Skeletal muscle tissue (tissue), 4 donors: Measurements from ENCODE around the gene KCNIP4. TPM values are rescaled to one million over a fixed set of nuclear protein-coding genes. Genes with fewer than 3 reads are reported as not detected.

Source experiments
- H3K27ac ChIP-seq: one replicate; pipeline ENCODE4 v1.7.0; 2013; ENCODE audit warnings: mild to moderate bottlenecking, low read depth, low read length, inconsistent platforms
- H3K27me3 ChIP-seq, 3 donors: one replicate each; pipeline ENCODE4 v1.7.0; 2013; ENCODE audit warnings: low read length in 3 of 3; ENCODE audit not compliant: control insufficient read depth in 3 of 3, insufficient read depth in 3 of 3
- H3K36me3 ChIP-seq, 3 donors: one replicate each; pipeline ENCODE4 v1.7.0; 2013; ENCODE audit warnings: low read length in 3 of 3; ENCODE audit not compliant: control insufficient read depth in 3 of 3, insufficient read depth in 3 of 3
- H3K4me1 ChIP-seq, 3 donors: one replicate each; pipeline ENCODE4 v1.7.0; 2013; ENCODE audit warnings: low read length in 3 of 3, mild to moderate bottlenecking in 3 of 3; ENCODE audit not compliant: control insufficient read depth in 3 of 3, insufficient read depth in 3 of 3
- H3K4me3 ChIP-seq, 3 donors: one replicate each; pipeline ENCODE4 v1.7.0; 2013; ENCODE audit warnings: low read length in 3 of 3
- H3K9ac ChIP-seq, 3 donors: one replicate each; pipeline ENCODE4 v1.7.0; 2013; ENCODE audit warnings: low read length in 3 of 3, mild to moderate bottlenecking in 3 of 3, moderate library complexity in 2 of 3, low read depth in 1 of 3
- H3K9me3 ChIP-seq, 3 donors: one replicate each; pipeline ENCODE4 v1.7.0; 2013; ENCODE audit warnings: low read length in 3 of 3; ENCODE audit not compliant: control insufficient read depth in 3 of 3
- total RNA-seq: library from RNA; depleted of rRNA; stranded (reverse); fragments of >200 nt; gene quantifications from one replicate; pipeline ENCODE4 v1.2.3, GENCODE V29; 2014
- donor health status: Osteomylitis.

The KCNIP4 gene
- total RNA-seq, 1 donor from 2014 or later, result 0.52 TPM

DNA sequence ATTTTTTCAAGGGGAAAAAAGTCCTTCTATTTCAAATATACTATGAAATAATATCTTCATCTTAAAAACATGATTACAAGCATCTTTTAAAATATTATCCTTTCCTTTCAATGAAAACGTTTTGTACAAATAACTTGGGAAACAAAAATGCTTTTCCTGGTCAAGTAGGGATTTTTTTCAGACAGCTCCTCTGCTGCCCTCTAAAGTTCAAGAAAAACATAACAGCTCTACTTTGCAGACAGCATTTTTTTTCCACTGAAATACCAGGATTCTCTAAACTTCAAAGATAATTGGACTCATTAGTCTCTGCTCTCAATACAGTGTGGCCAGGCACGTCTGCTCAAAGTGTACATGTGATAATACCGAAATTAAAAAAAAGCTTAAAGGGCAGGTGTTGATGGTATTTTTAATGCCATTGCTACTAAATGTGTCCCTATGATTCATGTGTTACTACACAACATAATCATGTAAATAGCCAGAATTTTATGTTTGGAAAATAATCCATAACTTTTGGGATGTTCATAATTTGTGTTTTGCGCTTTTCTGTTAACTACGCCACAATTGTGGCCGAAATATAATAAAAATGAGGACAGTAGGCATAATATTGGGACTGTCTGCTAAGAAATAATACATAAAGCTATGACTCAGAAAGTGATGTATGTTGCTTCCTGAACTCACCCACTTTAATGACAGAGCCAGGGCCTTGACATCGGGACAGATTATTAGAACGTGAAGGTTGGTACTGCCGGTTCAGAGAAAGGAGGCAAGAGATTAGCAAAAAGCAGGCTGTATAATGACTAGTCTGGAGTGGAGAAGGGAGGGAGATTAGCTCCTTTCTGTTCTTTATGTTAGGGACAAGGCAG is 478.9 kb downstream of the KCNIP4 start:
- no peak overlapping the region for H3K9ac ChIP-seq
- H3K27me3 ChIP-seq, result no peaks in the 10 kb centered on the region
- no peaks in the 10 kb centered on the region for H3K36me3 ChIP-seq
- no peak overlapping the region for H3K27ac ChIP-seq
- no peaks in the 10 kb centered on the region for H3K4me1 ChIP-seq
- H3K9me3 ChIP-seq, result no peaks in the 10 kb centered on the region
- no peak overlapping the region for H3K4me3 ChIP-seq

GRCh38 chr4:21467551-21467950 is 481.0 kb downstream of the KCNIP4 start:
- H3K27me3 ChIP-seq, result no peaks in the 10 kb centered on the region
- H3K27ac ChIP-seq, result no peak overlapping the region
- no peaks in the 10 kb centered on the region for H3K36me3 ChIP-seq
- H3K9ac ChIP-seq, result no peak overlapping the region
- H3K4me3 ChIP-seq, result no peak overlapping the region
- H3K4me1 ChIP-seq, result no peaks in the 10 kb centered on the region
- H3K9me3 ChIP-seq, result no peaks in the 10 kb centered on the region

DNA sequence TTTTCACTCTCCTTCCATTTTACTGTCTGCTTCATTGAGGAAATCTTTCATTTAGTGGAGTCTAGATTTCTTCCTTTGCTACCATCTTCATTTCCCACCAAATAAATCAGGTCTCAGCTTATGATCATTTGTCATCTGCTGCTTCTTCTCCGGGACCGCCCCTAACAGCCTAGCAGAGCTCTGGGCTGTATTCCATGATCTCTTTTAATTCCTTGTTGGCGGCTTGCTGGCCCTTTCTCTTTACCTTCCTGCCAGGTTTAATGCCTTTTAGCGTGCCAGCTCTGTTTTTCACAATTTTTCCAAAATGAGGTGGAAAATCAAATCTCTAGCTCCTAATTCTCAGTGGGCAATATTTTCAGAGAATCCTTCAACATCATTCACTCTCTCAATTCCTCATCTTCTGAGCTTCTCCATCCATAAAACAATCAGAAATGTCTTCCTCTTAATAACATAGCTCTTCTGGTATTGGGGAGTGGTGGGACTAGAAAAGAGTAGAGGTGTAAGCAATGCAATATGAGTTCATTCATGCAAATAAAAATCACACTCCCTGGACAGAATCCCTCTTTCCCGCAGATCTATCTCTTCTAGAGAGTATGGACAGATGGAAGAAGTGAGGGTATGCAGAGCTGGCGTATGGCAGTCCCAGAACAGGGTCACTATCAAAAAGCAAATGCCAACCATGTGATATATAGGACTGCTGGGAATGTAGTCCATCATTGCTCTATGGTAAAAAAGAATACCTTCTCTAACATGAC is 491.3 kb downstream of the KCNIP4 start:
- Histone ChIP-seq H3K27me3 (peaks cover 0 to 3% (median 0%) of the 10 kb centered on the region in 3 donors), H3K9me3 (no peaks in the 10 kb centered on the region), H3K36me3 (no peaks in the 10 kb centered on the region), H3K27ac (no peak overlapping the region), H3K4me1 (no peaks in the 10 kb centered on the region), H3K9ac (no peak overlapping the region), H3K4me3 (no peak overlapping the region)

DNA sequence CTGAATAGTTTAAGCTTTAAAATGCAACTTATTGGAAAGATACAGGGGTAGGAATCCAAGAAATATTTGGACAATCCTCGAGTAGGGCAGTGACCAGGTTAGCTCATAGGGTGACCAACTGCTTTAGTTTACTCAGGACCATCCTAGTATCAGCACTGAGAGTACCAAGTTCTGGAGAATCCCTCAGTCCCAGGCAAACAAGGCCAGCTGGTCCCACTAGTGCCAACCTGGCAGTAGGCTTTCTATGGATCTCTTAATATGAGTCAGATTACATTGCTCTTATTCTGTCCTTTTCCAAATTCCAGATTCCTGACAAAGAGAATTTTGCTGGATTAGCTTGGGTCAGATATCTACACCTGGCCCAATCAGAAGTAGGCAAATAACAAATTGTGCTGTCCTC is 493.7 kb downstream of the KCNIP4 start:
- Histone ChIP-seq H3K27ac (no peak overlapping the region), H3K27me3 (peaks cover 0 to 3% (median 0%) of the 10 kb centered on the region in 3 donors), H3K4me3 (no peak overlapping the region), H3K9me3 (no peaks in the 10 kb centered on the region), H3K36me3 (no peaks in the 10 kb centered on the region), H3K4me1 (no peaks in the 10 kb centered on the region), H3K9ac (no peak overlapping the region)

GRCh38 chr4:21454201-21454600 is 494.4 kb downstream of the KCNIP4 start:
- no peaks in the 10 kb centered on the region for H3K36me3 ChIP-seq
- no peak overlapping the region for H3K9ac ChIP-seq
- H3K27ac ChIP-seq, result no peak overlapping the region
- H3K4me3 ChIP-seq, result no peak overlapping the region
- H3K4me1 ChIP-seq, result no peaks in the 10 kb centered on the region
- peaks cover 0 to 3% (median 0%) of the 10 kb centered on the region in 3 donors for H3K27me3 ChIP-seq
- H3K9me3 ChIP-seq, result no peaks in the 10 kb centered on the region

DNA sequence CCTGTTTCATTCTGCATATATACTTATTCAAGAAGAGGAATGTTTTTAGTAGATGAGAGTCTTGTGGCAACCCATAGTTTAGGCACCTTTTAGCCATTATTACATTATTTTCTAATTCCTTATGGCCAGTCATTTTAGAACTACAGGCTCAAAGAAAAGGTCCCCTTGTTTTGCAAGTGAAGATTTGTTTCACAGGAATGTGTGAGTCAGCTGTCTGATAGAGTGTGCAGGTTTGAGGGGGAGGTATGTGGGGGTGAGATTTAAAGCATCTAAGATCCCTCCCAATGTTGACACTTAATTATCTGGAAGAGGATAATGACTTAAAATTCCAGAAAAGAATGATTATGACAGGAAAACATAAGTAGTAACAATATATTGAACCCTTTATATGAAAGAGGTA is 495.6 kb downstream of the KCNIP4 start:
- no peak overlapping the region for H3K4me3 ChIP-seq
- H3K27ac ChIP-seq, result no peak overlapping the region
- H3K36me3 ChIP-seq, result no peaks in the 10 kb centered on the region
- no peak overlapping the region for H3K9ac ChIP-seq
- H3K9me3 ChIP-seq, result no peaks in the 10 kb centered on the region
- peaks cover 0 to 3% (median 0%) of the 10 kb centered on the region in 3 donors for H3K27me3 ChIP-seq
- no peaks in the 10 kb centered on the region for H3K4me1 ChIP-seq

GRCh38 chr4:21451032-21451431 is 497.5 kb downstream of the KCNIP4 start:
- no peaks in the 10 kb centered on the region for H3K36me3 ChIP-seq
- H3K27me3 ChIP-seq, result peaks cover 0 to 3% (median 0%) of the 10 kb centered on the region in 3 donors
- no peak overlapping the region for H3K9ac ChIP-seq
- H3K27ac ChIP-seq, result no peak overlapping the region
- H3K9me3 ChIP-seq, result no peaks in the 10 kb centered on the region
- no peak overlapping the region for H3K4me3 ChIP-seq
- H3K4me1 ChIP-seq, result no peaks in the 10 kb centered on the region

- no peaks in the 10 kb centered on the region for H3K9me3 ChIP-seq
- H3K4me1 ChIP-seq, result no peaks in the 10 kb centered on the region
- H3K27ac ChIP-seq, result no peak overlapping the region
- peaks cover 0 to 3% (median 0%) of the 10 kb centered on the region in 3 donors for H3K27me3 ChIP-seq
- H3K36me3 ChIP-seq, result no peaks in the 10 kb centered on the region
- H3K9ac ChIP-seq, result no peak overlapping the region
- no peak overlapping the region for H3K4me3 ChIP-seq
These were observed 498.2 kb downstream of the KCNIP4 start for GRCh38 chr4:21450331-21450730.

GRCh38 chr4:21447301-21448054 is 501.1 kb downstream of the KCNIP4 start:
- Histone ChIP-seq H3K4me3 (no peak overlapping the region), H3K9ac (no peak overlapping the region), H3K36me3 (no peaks in the 10 kb centered on the region), H3K27ac (no peak overlapping the region), H3K4me1 (no peaks in the 10 kb centered on the region), H3K9me3 (no peaks in the 10 kb centered on the region), H3K27me3 (no peaks in the 10 kb centered on the region)
